Right lobe of liver (tissue), 4 donors: ENCODE measurements around the gene PDE4B.

Experiments used
- POLR2A ChIP-seq: fragments of 450-650 bp; IDR thresholded peaks from one replicate; pipeline ENCODE4 v1.6.1; 2017; ENCODE audit warnings: antibody characterized with exemption, mild to moderate bottlenecking
- TF ChIP-seq, protein P1 (sequence below), 4 donors: fragments of 200-600 bp in 3 of 4; fragments of 450-650 bp in 1 of 4; IDR thresholded peaks; one replicate each; pipeline versions ENCODE4 v1.5.1 to v1.8.0; 2016 to 2022; ENCODE audit warnings: antibody characterized with exemption in 4 of 4, mild to moderate bottlenecking in 2 of 4
- donor health status: DM: no; HTN: no; CAD: no.
- donor health status: DM: no; HTN: no; CAD: no.
- donor health status: DM: no; HTN: yes; CAD: no.

DNA sequence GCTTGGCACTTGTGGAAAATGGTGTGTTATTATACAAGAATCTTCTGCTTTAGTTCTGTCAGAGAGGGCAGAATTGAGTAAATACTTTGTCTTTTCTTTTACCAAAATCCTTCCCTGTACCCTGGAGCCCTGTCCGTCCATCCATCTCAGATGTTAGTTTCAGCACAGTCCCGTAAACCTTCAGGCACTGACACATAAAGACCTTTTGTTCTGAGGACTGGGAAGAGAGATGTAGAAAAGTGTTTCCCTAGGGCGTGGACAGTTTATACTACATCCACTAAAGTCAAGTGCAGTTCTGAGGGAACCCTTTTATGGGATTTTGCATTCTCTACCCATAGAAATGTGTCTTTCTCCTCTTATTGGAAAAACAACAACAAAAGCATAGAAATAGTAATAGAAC, 162.4 kb downstream of the PDE4B start:
- TF ChIP-seq, protein P1, sequence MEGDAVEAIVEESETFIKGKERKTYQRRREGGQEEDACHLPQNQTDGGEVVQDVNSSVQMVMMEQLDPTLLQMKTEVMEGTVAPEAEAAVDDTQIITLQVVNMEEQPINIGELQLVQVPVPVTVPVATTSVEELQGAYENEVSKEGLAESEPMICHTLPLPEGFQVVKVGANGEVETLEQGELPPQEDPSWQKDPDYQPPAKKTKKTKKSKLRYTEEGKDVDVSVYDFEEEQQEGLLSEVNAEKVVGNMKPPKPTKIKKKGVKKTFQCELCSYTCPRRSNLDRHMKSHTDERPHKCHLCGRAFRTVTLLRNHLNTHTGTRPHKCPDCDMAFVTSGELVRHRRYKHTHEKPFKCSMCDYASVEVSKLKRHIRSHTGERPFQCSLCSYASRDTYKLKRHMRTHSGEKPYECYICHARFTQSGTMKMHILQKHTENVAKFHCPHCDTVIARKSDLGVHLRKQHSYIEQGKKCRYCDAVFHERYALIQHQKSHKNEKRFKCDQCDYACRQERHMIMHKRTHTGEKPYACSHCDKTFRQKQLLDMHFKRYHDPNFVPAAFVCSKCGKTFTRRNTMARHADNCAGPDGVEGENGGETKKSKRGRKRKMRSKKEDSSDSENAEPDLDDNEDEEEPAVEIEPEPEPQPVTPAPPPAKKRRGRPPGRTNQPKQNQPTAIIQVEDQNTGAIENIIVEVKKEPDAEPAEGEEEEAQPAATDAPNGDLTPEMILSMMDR (IDR thresholded peaks at IDR 0.05): no peak
- no peak for TF ChIP-seq POLR2A
